Endothelial cell of umbilical vein (primary cell): ENCODE measurements around the gene RAMAC. TPM values are rescaled to one million over a fixed set of nuclear protein-coding genes. Genes with fewer than 3 reads are reported as not detected.

ENCODE experiments used
- BruUV-seq: library from RNA; stranded (reverse); fragments of 400-500 nt; replicated peaks from 2 replicates; lab custom pipeline; 2021; lab: Mats Ljungman, UMichigan
- CTCF ChIA-PET: fragments of 300-600, 350-600 bp; sonication (Branson Sonifier 250); formaldehyde crosslinking; loops from one replicate; lab custom pipeline; 2021; ENCODE audit warnings: antibody characterized with exemption, inconsistent platforms; lab: Charles Lee
- POLR2A ChIA-PET: fragments of 300-600, 350-600 bp; sonication (Branson Sonifier 250); formaldehyde crosslinking; loops from one replicate; lab custom pipeline; 2021; ENCODE audit warnings: antibody characterized with exemption, inconsistent platforms; lab: Charles Lee
- DNase-seq: peaks from one replicate; pipeline ENCODE4 v3.0.0-alpha.2; 2011; ENCODE audit warnings: low read depth, low spot score
- FAIRE-seq: peaks from 2 replicates; lab custom pipeline; 2011; peaks lifted over from hg19 to GRCh38; lab: Jason Lieb, UNC
- H2AFZ ChIP-seq: 2 replicates; pipeline ENCODE4 v1.6.0; 2012; ENCODE audit warnings: low read depth, low read length, control low read depth, inconsistent platforms
- H3K27ac ChIP-seq: 2 replicates; pipeline ENCODE4 v1.5.1; 2011; ENCODE audit warnings: low read depth, mild to moderate bottlenecking, control low read depth, low read length, moderate library complexity; ENCODE audit not compliant: insufficient read depth
- H3K27me3 ChIP-seq, 2 experiments: 2 replicates each; pipeline versions ENCODE4 v1.6.0 to v1.6.1; 2011; ENCODE audit warnings: low read length in 2 of 2, mixed read lengths in 1 of 2; ENCODE audit not compliant: control insufficient read depth in 2 of 2, insufficient read depth in 2 of 2
- H3K36me3 ChIP-seq, 2 experiments: 2 replicates in 1 of 2; 3 replicates in 1 of 2; pipeline ENCODE4 v1.5.1; 2011; ENCODE audit warnings: low read length in 2 of 2, mild to moderate bottlenecking in 1 of 2, moderate library complexity in 1 of 2; ENCODE audit not compliant: control insufficient read depth in 2 of 2, insufficient read depth in 2 of 2; ENCODE audit errors: extremely low read depth in 1 of 2
- H3K4me1 ChIP-seq: 3 replicates; pipeline ENCODE4 v1.5.1; 2011; ENCODE audit warnings: mild to moderate bottlenecking, low read length; ENCODE audit not compliant: control insufficient read depth, insufficient read depth; ENCODE audit errors: extremely low read depth
- H3K4me2 ChIP-seq: 2 replicates; pipeline ENCODE4 v1.6.1; 2011; ENCODE audit warnings: low read length, control low read depth, mixed read lengths; ENCODE audit not compliant: insufficient read depth
- H3K4me3 ChIP-seq, 3 experiments: fragments of 200-600 bp in 1 of 3; sonication (generic), shearing (Covaris generic) in 1 of 3; replicated peaks in 1 of 3; 2 replicates each; pipeline ENCODE4 v1.5.1; 2011 to 2016; ENCODE audit warnings: control low read depth in 3 of 3, low read length in 3 of 3, mild to moderate bottlenecking in 2 of 3, inconsistent platforms in 1 of 3, low read depth in 1 of 3, moderate library complexity in 1 of 3; ENCODE audit not compliant: insufficient read depth in 1 of 3
- H3K79me2 ChIP-seq: 2 replicates; pipeline ENCODE4 v1.6.0; 2012; ENCODE audit warnings: low read length, inconsistent platforms; ENCODE audit not compliant: control insufficient read depth, insufficient read depth
- H3K9ac ChIP-seq: replicated peaks from 2 replicates; pipeline ENCODE3; 2011; ENCODE audit warnings: low read length, control low read depth; ENCODE audit not compliant: insufficient read depth; ENCODE audit errors: extremely low read depth
- H3K9me1 ChIP-seq: replicated peaks from 3 replicates; pipeline ENCODE4 v1.6.0; 2011; ENCODE audit warnings: mild to moderate bottlenecking, low read length; ENCODE audit not compliant: control insufficient read depth, insufficient read depth; ENCODE audit errors: extremely low read depth
- H3K9me3 ChIP-seq: replicated peaks from 2 replicates; pipeline ENCODE4 v1.5.1; 2012; ENCODE audit warnings: low read length, inconsistent platforms; ENCODE audit not compliant: control insufficient read depth, insufficient read depth
- H4K20me1 ChIP-seq: replicated peaks from 2 replicates; pipeline ENCODE3; 2011; ENCODE audit warnings: mild to moderate bottlenecking, low read length; ENCODE audit not compliant: control insufficient read depth, insufficient read depth; ENCODE audit errors: extremely low read depth
- EZH2 ChIP-seq: IDR thresholded peaks from 2 replicates; pipeline ENCODE4 v1.6.1; 2012; ENCODE audit warnings: borderline replicate concordance, low read depth, mild to moderate bottlenecking, moderate library complexity, low read length, inconsistent platforms; ENCODE audit not compliant: severe bottlenecking
- FOS ChIP-seq: IDR thresholded peaks from 2 replicates; pipeline ENCODE4 v1.6.1; 2011; ENCODE audit warnings: mild to moderate bottlenecking, low read length, moderate library complexity, borderline replicate concordance; ENCODE audit not compliant: insufficient read depth
- GATA2 ChIP-seq: IDR thresholded peaks from 2 replicates; pipeline ENCODE4 v1.7.0; 2011; ENCODE audit warnings: low read depth, mild to moderate bottlenecking, moderate library complexity, mixed read lengths, low read length; ENCODE audit not compliant: insufficient read length, insufficient read depth
- JUN ChIP-seq: IDR thresholded peaks from 2 replicates; pipeline ENCODE4 v1.6.1; 2011; ENCODE audit warnings: borderline replicate concordance, low read depth; ENCODE audit not compliant: insufficient read length, insufficient read depth
- MYC ChIP-seq: IDR thresholded peaks from one replicate; pipeline ENCODE4 v1.6.1; 2011; ENCODE audit warnings: mild to moderate bottlenecking, low read depth, low read length
- POLR2A ChIP-seq: IDR thresholded peaks from 2 replicates; pipeline ENCODE4 v1.6.1; 2012; ENCODE audit warnings: low read depth, mild to moderate bottlenecking, control low read depth, low read length
- POLR2AphosphoS5 ChIP-seq: IDR thresholded peaks from 2 replicates; pipeline ENCODE4 v1.6.1; 2012; ENCODE audit warnings: low read depth, mild to moderate bottlenecking, control low read depth, low read length, moderate library complexity; ENCODE audit not compliant: insufficient read depth
- dilution Hi-C: fragments of 300-500 bp; cut with MboI; formaldehyde crosslinking; loops from one replicate; pipeline ENCODE4 v1.15.0; 2019; ENCODE audit warnings: low sequenced_read_pairs; ENCODE audit not compliant: extremely low pct_ligation_motif_present
- intact Hi-C: fragments of 100-400 bp; cut with micrococcal nuclease; formaldehyde crosslinking; loops from one replicate; pipeline ENCODE4 v1.10.0; 2022
- polyA plus RNA-seq, 4 experiments: library from polyadenylated mRNA; depleted of rRNA in 3 of 4; stranded (reverse) in 3 of 4; unstranded in 1 of 4; fragments of >200 nt; gene quantifications; 2 replicates each; pipeline versions ENCODE4 v1.2.1 to v1.2.3, GENCODE V29; 2011 to 2012; ENCODE audit warnings: missing spikeins in 1 of 4
- total RNA-seq: library from RNA; stranded (reverse); gene quantifications from 2 replicates; pipeline ENCODE4 v1.2.3, GENCODE V29; 2021
- TF ChIP-seq, protein P1 (sequence below): IDR thresholded peaks from 2 replicates; pipeline ENCODE4 v1.6.1; 2011; ENCODE audit not compliant: insufficient read depth, insufficient read length
- TF ChIP-seq, protein P2 (sequence below), 2 donors: IDR thresholded peaks; 1 replicate in 1 of 2; 2 replicates in 1 of 2; pipeline ENCODE4 v1.5.1; 2011; ENCODE audit warnings: low read length in 2 of 2, mild to moderate bottlenecking in 2 of 2, moderate library complexity in 2 of 2, control low read depth in 1 of 2, inconsistent platforms in 1 of 2, low read depth in 1 of 2; ENCODE audit not compliant: insufficient read depth in 1 of 2; ENCODE audit errors: extremely low read depth in 1 of 2

Gene RAMAC
- total and polyA plus RNA-seq, 2 donors (not counting 3 experiments of a cell fraction or from before 2014, with no cell fraction given): 12.5 to 14.1 TPM

DNA sequence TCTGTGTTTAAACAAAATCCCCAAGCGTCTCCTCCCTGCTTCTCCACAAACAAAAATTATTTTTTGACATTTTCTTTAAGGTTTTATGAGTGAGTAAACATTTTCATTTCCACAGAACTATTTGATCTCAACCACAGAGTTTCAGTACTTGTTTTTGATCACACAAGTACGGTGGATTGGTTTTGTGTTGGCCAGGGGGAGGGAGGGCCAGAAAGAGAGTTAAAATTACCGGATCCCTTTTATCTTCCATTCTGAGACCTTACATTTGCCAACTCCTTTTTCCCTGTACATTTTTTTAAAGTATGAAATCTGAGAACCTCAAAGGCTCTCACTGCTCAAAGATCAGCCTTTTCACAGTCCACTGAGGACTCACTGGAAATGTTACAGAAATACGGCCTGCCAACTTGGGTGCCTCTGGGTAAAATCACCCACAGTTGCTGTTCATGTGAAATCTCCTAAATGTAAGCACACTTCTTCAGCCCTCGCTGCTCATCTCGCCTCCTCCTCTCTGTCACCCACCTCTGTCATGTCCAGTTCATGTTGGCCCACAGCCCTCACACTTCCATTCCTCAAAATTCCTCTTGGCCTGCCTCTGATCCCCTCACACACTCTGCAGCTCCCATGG, 35.2 kb upstream of the RAMAC start:
- H3K79me2 ChIP-seq: no peaks in the 10 kb centered on the region
- POLR2A ChIA-PET: no interaction called here
- dilution Hi-C loops (no loop called here), intact Hi-C loops (loop anchor here (10.0 kb wide), 1 partner anchor 106 kb away; no protein-coding TSS in a partner anchor)
- H3K4me2 ChIP-seq: no peak overlapping the region
- H4K20me1 ChIP-seq: no peaks in the 10 kb centered on the region
- no peaks in the 10 kb centered on the region for H3K9me1 ChIP-seq
- H3K27me3 ChIP-seq: peaks cover 16 to 29% of the 10 kb centered on the region in 2 experiments
- DNase-seq (no peak), FAIRE-seq (no peak)
- no peak overlapping the region for H3K27ac ChIP-seq
- H3K4me1 ChIP-seq: peaks cover 2% of the 10 kb centered on the region
- H3K4me3 ChIP-seq: no peak overlapping the region
- H3K9me3 ChIP-seq: no peaks in the 10 kb centered on the region
- no peak overlapping the region for H2AFZ ChIP-seq
- no peak for TF ChIP-seq JUN
- TF ChIP-seq MYC: no peak
- no peak for TF ChIP-seq GATA2
- no peaks in the 10 kb centered on the region for H3K36me3 ChIP-seq
- no TSS peak for BruUV-seq
- H3K9ac ChIP-seq: no peak overlapping the region
- CTCF ChIA-PET: no interaction called here

DNA sequence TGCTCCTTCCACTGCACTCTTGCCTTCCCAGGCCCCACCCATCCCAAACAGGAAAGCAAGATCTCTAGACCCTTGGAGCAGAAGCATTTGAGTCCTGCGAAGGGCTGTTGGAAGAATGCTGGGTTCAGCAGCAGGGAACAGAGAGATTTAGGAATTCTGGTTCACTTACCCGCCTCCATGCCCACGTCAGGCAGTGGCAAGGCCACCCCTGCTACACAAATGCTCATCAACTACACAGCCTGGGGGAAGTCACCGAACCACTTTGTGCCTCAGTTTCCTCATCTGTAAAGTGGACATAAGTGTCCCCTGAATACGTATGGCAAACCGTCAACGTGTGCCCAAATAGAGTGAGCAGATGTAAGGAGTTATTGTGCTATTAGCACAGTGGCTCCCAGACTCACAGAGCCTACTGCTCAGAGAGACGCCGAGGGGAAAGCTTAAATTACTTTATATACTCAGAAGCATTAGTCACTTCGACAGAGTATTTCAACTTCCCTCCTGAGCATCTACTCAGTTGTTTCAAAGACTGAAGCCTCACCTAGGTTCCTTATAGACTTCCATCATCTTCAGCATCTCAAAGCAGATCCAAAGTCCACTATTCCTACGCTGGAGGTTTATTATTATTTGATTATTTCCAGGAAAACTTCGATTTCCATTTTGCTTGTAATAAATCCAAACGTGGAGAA, 34.4 kb upstream of the RAMAC start:
- Histone ChIP-seq H3K4me3 (no peak overlapping the region), H3K36me3 (no peaks in the 10 kb centered on the region), H3K4me1 (peaks cover 2% of the 10 kb centered on the region), H3K9me3 (no peaks in the 10 kb centered on the region), H4K20me1 (no peaks in the 10 kb centered on the region), H3K9ac (no peak overlapping the region), H3K27ac (no peak overlapping the region), H3K27me3 (peaks cover 16 to 29% of the 10 kb centered on the region in 2 experiments), H3K9me1 (no peaks in the 10 kb centered on the region), H3K79me2 (no peaks in the 10 kb centered on the region), H2AFZ (no peak overlapping the region), H3K4me2 (no peak overlapping the region)
- no peak for DNase-seq
- no peak for FAIRE-seq
- ChIA-PET POLR2A (no interaction called here), CTCF (no interaction called here)
- intact Hi-C loops: loop anchor here (10.0 kb wide), 1 partner anchor 107 kb away; no protein-coding TSS in a partner anchor
- TF ChIP-seq, protein P1, sequence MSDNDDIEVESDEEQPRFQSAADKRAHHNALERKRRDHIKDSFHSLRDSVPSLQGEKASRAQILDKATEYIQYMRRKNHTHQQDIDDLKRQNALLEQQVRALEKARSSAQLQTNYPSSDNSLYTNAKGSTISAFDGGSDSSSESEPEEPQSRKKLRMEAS: no peak
- no peak for TF ChIP-seq JUN
- no peak for TF ChIP-seq GATA2
- TF ChIP-seq, protein P2, sequence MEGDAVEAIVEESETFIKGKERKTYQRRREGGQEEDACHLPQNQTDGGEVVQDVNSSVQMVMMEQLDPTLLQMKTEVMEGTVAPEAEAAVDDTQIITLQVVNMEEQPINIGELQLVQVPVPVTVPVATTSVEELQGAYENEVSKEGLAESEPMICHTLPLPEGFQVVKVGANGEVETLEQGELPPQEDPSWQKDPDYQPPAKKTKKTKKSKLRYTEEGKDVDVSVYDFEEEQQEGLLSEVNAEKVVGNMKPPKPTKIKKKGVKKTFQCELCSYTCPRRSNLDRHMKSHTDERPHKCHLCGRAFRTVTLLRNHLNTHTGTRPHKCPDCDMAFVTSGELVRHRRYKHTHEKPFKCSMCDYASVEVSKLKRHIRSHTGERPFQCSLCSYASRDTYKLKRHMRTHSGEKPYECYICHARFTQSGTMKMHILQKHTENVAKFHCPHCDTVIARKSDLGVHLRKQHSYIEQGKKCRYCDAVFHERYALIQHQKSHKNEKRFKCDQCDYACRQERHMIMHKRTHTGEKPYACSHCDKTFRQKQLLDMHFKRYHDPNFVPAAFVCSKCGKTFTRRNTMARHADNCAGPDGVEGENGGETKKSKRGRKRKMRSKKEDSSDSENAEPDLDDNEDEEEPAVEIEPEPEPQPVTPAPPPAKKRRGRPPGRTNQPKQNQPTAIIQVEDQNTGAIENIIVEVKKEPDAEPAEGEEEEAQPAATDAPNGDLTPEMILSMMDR (IDR thresholded peaks at IDR 0.05; ENCODE audit: extremely low read depth in 1 of 2, insufficient read depth in 1 of 2, low read depth in 1 of 2, low read length in 2 of 2): no peak
- no peak for TF ChIP-seq POLR2A
- TF ChIP-seq FOS: no peak
- no peak for TF ChIP-seq EZH2
- no peak for TF ChIP-seq POLR2AphosphoS5
- dilution Hi-C loops: no loop called here
- BruUV-seq: no TSS peak
